Vagina (tissue), 2 donors: ENCODE measurements around the gene ALKBH8.
A peak's percentile ranks its signal among the peaks of the same experiment; 100 is the strongest.

ENCODE experiments used
- CTCF ChIP-seq, 3 experiments: fragments of 450-650 bp in 2 of 3; fragments of 200-600 bp in 1 of 3; sonication (generic) in 1 of 3; IDR thresholded peaks; one replicate each; pipeline ENCODE4 v1.5.1; 2017 to 2019; ENCODE audit warnings: antibody characterized with exemption in 3 of 3, mild to moderate bottlenecking in 2 of 3, moderate library complexity in 2 of 3
- POLR2A ChIP-seq, 2 donors: fragments of 450-650 bp; IDR thresholded peaks; one replicate each; pipeline ENCODE4 v1.6.1; 2017; ENCODE audit warnings: antibody characterized with exemption in 2 of 2, mild to moderate bottlenecking in 2 of 2, moderate library complexity in 2 of 2
- POLR2AphosphoS5 ChIP-seq, 2 donors: sonication (generic); formaldehyde crosslinking; IDR thresholded peaks; one replicate each; pipeline ENCODE4 v1.9.0; 2017; ENCODE audit warnings: antibody characterized with exemption in 2 of 2, mild to moderate bottlenecking in 2 of 2, low read depth in 1 of 2; ENCODE audit not compliant: insufficient read depth in 1 of 2

DNA sequence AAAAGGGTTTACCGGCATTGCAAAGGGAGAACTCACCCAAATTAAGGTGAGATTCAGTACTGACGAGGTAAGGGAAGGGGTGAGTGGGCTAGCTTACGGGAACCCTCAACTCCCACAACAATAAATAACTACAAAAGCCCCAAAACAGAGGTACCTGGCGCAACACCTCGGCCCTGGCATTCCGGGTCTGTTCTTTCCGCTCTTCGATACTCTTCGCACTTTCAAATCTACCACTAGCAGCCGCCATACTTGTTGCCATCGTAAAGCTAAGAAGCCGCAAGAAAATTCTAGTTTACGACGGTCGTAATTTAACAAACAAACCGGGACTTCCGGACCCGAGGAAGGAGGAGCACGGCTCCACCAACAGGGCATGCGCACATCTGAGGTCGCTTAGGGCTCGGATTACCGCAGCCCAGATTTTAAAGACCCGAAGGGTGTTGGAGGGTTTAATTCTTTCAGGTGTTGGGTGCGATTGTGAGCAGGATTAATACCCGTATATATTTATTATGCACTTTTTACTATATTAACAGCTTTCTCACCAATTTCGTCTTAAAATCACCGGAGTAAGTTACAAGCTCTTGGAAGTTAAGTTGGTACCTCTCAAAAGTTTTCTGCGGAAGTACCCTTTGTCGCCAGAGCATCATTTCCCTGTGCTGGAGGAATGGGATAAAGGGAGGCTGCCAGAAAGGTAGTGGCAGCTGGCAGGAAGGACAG is 107.8 kb downstream of the ALKBH8 start, which contains the start of gene CWF19L2:
- TF ChIP-seq POLR2A (IDR thresholded peaks at IDR 0.05): no peak
- TF ChIP-seq CTCF (IDR thresholded peaks at IDR 0.05): peak in 1 of 3 experiments; percentile 20
- peak; percentile 33 to 99 for TF ChIP-seq POLR2AphosphoS5 (IDR thresholded peaks at IDR 0.05; ENCODE audit: insufficient read depth in 1 of 2, low read depth in 1 of 2)
